NCI-H748 (cell line): ENCODE data around the gene COX14.

Experiments
- DNase-seq: peaks from one replicate; lab custom pipeline; 2025; ENCODE audit not compliant: unreplicated experiment; lab: John Stamatoyannopoulos, UW

COX14 gene

GRCh38 chr12:50084775-50085614 is 27.0 kb upstream of the COX14 start, which contains the start of gene SMARCD1:
Gene SMARCD1, plus strand, starts transcription at chr12:50085342. Its CDS starts 28 bp downstream, at chr12:50085370.
- DNase-seq: peak; percentile 99

- no peak for DNase-seq
Observed at GRCh38 chr12:50085615-50086072, 26.4 kb upstream of the COX14 start.

GRCh38 chr12:50086148-50086547 is 25.9 kb upstream of the COX14 start:
- no peak for DNase-seq

GRCh38 chr12:50087151-50087550 is 24.9 kb upstream of the COX14 start:
- no peak for DNase-seq

GRCh38 chr12:50087995-50088394 is 24.0 kb upstream of the COX14 start:
- DNase-seq: no peak

GRCh38 chr12:50088577-50089335 is 23.3 kb upstream of the COX14 start:
- peak; percentile 76 for DNase-seq

GRCh38 chr12:50089730-50090129 is 22.3 kb upstream of the COX14 start:
- DNase-seq: no peak

GRCh38 chr12:50090391-50090790 is 21.6 kb upstream of the COX14 start:
- DNase-seq: no peak

- DNase-seq: no peak
Observed at GRCh38 chr12:50097952-50098351, 14.1 kb upstream of the COX14 start.

- DNase-seq: no peak
Observed at GRCh38 chr12:50099302-50100008, 12.6 kb upstream of the COX14 start.

- no peak for DNase-seq
Observed at GRCh38 chr12:50100561-50100960, 11.5 kb upstream of the COX14 start.

- DNase-seq: peak; percentile 9
Observed at GRCh38 chr12:50101663-50102062, 10.4 kb upstream of the COX14 start.

GRCh38 chr12:50102131-50102531 is 9.9 kb upstream of the COX14 start:
- no peak for DNase-seq

- DNase-seq: no peak
Observed at GRCh38 chr12:50102646-50103309, 9.3 kb upstream of the COX14 start.

GRCh38 chr12:50103351-50103750 is 8.7 kb upstream of the COX14 start:
- DNase-seq: no peak

- DNase-seq: peak; percentile 52
Observed at GRCh38 chr12:50103767-50104321, 8.2 kb upstream of the COX14 start, which contains the start of gene GPD1. Gene GPD1, plus strand, starts transcription at chr12:50104008. Its CDS starts 43 bp downstream, at chr12:50104051.

GRCh38 chr12:50104417-50105366 is 7.3 kb upstream of the COX14 start:
- no peak for DNase-seq

GRCh38 chr12:50105913-50106450 is 6.1 kb upstream of the COX14 start:
- no peak for DNase-seq

- DNase-seq: no peak
Observed at GRCh38 chr12:50106907-50107306, 5.1 kb upstream of the COX14 start.
